GM18909 (cell line): ENCODE data around the gene ZNF638.
"Not testable (repeated sequence)": the region's sequence is repeated elsewhere in the genome, so short reads cannot be mapped to it uniquely, and the experiment has no call there.

Experiments used
- ATAC-seq: cut with Tn5 transposase; IDR thresholded peaks from one replicate; pipeline ENCODE4 v1.9.1; 2021; ENCODE audit warnings: mild to moderate bottlenecking; ENCODE audit not compliant: unreplicated experiment, poor library complexity

Gene ZNF638

DNA sequence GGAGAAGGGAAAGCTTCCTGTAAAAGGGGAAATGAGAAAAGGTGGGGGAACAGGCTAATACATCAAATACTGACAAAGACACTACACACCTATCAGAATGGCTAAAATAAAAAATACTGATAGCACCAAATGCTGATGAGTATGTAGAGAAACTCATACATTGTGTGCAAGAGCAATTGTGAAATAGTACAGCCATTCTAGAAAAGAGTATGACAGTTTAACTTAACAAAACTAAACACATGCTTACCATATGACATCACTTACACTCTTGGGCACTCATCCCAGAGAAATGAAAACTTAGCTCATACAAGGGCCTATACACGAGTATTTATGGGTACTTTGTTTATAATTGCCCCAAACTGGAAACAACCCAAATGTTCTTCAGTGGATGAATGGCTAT is 53.4 kb downstream of the ZNF638 start:
- ATAC-seq: no peak

DNA sequence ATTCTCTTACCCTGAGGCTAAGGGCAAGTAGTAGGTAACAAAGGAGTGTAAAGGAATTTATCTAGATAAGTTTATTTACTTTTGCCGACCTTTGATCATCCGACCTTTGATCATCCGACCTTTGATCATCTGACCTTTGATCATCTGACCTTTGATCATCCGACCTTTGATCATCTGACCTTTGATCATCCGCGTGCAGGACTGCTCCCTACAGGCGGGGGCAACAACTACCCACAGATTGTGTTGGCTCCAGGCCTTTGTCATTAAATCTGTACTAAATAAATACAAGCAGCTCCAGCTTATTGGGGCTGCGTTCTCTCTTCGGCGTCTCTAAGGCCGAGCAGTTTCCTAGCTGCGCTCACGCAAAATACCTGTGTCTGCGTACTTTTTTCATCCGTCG is 56.6 kb downstream of the ZNF638 start:
- ATAC-seq: no peak

DNA sequence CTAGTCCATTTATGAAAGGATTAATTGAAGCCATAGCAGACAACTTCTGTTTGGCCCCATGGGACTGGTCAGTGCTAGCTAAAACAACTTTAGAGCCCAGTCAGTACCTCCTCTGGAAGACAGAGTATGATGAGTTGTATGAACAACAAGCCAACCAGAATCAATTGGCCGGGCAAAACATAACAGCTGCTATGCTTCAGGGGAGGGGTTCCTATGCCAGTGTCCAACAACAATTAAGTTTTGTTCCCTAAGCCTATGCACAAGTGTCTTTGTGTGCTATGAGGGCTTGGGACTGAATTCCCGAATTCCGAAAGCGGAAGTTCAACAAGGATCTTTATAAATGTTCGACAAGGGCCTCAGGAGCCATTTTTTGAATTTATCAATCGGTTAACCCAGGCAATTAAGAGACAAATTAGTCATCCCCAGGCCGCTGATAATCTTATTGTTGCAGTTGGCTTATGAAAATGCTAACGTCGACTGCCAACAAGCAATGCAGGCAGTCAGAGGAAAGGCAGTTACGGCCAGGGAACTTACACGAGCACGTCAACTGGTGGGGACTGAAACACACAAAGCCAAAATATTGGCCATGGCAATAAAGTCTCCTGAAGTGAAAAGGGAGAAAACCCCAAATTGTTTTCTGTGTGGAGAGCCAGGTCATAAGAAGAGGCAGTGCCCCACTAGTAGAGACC is 57.9 kb downstream of the ZNF638 start:
- no peak for ATAC-seq

DNA sequence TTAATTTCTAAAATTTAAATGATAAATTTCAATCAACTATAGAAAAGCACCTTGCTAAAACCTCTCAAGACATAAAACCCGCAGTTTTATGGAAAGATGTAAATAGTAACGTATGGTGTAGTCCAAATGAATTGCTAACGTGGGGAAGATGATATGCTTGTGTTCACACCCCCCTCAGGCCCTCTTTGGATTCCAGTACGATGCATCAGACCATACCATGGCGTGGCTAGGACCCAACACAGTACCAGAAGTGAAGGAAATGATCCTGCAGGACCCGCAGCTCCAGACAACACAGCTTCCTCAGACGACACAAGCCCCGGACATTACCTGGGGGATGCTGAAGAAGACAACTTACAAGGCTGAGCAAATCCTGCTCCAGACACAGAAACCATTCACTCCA is 61.6 kb downstream of the ZNF638 start:
- ATAC-seq: no peak

DNA sequence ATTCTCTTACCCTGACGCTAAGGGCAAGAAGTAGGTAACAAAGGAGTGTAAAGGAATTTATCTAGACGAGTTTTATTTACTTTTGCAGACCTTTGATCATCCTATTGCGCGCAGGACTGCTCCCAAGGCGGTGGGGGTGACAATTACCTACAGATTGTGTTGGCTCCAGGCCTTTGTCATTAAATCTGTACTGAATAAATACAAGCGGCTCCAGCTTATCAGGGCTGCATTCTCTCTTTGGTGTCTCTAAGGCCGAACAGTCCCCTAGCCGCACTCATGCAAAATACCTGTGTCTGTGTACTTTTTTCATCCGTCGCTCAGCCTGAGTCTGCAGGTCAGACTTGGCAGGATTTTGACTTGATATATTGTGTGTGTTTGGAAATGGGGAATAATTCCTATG is 63.9 kb downstream of the ZNF638 start:
- no peak for ATAC-seq

DNA sequence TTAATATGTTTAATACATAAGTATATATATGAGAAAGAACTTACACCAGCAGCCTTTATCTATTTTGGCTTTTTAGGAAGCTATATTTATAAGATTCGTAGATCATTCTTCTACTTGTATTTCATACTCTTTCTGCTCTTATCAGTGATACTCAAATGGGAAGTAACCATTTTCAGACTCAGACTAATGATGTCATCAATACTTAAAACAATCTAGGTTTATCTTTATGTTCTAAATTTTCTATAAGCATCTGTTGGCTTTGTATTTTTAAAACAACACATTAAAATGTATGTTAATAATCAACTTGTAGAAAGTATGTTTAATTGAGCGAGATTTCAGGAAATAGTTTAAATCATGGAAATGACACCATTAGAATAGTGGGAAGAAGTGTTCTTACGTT is 70.8 kb downstream of the ZNF638 start:
- no peak for ATAC-seq

DNA sequence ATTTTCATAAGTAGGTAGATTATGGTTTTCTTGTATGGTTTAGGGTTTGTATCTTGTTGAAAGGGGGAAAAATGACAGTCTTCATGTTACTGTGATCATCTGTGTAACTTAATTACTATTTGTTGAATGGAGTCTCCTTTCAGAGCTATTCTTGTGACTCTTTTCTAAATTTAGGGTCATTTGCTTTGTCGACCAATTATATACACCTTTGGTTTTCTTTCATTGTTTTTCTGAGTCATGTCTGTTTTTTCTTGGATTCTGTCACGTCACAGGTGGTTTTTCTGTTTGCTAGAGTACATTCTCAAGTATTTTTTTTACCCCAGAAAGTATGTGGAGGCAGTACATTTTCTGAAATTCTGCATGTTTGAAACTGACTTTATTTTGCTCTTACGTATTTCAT is 78.0 kb downstream of the ZNF638 start:
- no peak for ATAC-seq

DNA sequence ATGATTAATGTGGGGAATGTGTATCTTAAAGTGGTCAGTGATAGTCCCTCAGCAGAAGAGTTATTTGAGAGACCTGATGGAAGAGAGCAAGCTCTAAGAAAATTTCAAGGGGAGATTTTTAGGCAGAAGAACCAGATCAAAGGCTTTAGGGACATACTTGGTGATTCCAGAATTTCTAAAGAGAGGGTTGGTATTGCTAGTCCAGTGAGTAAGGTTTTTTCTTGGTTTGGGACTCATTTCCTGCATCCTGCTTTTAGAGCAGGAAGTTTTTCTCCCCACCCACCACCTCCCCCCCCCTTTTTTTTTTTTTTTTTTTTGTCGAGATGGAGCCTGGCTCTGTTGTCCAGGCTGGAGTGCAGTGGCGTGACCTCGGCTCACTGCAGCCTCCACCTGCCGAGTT is 79.1 kb downstream of the ZNF638 start:
- no peak for ATAC-seq

DNA sequence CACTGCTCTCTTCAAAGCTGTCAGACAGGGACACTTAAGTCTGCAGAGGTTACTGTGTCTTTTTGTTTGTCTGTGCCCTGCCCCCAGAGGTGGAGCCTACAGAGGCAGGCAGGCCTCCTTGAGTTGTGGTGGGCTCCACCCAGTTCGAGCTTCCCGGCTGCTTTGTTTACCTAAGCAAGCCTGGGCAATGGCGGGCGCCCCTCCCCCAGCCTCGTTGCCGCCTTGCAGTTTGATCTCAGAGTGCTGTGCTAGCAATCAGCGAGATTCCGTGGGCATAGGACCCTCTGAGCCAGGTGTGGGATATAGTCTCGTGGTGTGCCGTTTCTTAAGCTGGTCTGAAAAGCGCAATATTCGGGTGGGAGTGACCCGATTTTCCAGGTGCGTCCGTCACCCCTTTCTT is 85.3 kb downstream of the ZNF638 start:
- not testable (repeated sequence) for ATAC-seq

DNA sequence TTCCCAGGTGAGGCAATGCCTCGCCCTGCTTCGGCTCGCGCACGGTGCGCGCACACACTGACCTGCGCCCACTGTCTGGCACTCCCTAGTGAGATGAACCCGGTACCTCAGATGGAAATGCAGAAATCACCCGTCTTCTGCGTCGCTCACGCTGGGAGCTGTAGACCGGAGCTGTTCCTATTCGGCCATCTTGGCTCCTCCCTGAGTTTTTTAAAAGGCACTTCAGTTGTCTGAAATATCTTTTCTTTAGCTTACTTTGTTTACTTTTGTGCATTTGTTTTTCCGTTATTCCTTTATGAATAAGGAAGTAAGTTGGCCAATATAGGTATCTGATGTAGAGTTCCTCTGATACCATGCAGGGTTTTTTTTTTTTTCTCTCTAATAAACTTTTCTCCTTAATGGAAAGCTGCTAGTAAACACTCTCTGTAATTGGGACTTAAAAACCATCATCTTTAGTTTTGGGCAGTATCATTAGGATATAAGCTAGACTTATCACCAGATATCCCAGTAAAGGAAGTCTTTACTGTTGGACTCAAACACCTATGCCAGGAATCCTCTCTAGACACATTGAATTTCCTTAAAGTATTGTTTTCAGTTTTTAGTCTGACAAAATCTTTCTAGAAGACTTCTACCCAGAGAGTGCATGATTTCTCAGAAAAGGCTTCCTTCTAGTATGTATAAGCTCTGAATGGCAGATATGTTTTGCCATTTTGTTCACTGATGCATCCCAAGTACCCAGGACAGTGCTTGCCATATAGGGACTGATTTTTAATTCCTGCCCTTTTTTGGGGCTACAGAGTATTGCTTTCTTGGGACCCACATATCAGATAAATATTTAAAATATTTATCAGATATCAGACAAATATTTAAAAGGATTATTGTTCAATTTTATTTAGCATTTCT is 86.0 kb downstream of the ZNF638 start:
- no peak for ATAC-seq

DNA sequence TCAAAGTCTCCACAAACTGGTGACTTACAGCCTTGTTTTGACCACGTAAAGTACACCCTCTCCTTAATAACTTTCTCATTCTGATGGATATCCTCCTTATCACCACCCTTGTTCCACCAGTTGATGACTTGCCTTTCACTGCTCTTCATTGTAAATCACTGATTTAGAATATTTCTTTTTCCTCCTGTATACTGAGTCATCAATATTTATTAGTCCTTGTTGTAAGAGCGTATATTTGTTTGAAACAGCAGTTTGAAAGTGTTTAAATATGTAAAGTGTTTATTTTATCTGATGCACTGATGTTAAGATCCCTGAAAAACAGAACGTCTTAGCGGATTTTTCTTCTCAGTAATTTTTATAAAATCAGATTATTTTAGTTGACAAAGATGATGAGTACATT is 87.6 kb downstream of the ZNF638 start:
- no peak for ATAC-seq

DNA sequence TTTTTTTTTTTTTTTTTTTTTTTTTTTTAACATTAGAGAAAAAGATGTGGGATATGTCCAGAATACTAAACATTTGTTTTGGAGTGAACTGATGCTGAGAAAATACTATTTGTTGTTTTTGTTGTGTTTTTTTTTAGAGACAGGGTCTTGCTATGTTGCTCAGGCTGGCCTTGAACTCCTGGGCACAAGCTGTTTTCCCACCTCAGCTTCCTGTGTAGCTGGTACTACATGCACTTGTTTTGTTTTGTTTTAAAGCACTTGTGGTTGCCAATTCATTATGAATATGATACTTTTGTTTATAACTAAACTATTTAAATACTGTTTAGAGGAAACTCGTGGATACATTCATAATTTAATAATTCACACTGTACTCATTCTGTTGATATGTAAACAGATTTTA is 88.4 kb downstream of the ZNF638 start:
- no peak for ATAC-seq

DNA sequence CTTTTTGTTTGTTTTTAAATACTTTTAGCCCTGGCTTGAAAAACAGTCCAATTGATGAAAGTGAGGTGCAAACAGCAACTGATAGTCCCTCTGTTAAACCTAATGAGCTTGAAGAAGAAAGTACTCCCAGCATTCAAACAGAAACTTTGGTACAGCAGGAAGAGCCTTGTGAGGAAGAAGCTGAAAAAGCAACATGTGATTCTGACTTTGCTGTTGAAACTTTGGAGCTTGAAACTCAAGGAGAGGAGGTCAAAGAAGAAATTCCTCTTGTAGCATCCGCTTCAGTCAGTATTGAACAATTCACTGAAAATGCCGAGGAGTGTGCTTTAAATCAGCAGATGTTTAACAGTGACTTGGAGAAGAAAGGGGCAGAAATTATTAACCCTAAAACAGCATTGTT is 91.2 kb downstream of the ZNF638 start:
- no peak for ATAC-seq

DNA sequence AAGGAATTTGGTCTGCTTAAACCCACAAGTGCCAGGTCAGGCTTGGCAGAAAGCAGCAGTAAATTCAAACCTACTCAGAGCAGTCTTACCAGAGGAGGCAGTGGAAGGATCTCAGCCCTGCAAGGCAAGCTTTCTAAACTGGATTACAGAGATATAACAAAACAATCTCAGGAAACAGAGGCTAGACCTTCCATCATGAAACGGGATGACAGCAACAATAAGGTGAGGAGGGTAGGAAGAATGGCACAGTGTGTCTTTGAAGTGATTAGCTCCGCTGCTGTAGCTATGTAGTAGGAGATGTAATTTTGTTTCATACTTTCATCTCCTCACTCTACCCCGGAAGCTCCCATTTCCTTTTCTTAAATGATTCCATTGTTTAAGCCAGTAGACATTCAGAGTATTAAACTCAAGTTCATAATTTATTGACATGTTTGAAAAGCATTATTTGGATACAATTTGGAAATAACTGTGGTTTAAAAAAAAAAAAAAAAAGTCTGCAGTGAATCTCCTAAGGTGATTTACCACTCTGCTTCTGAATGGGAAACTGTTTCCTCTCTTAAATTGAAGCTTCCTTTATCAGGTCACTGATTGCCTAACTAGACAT is 92.3 kb downstream of the ZNF638 start:
- ATAC-seq: no peak

DNA sequence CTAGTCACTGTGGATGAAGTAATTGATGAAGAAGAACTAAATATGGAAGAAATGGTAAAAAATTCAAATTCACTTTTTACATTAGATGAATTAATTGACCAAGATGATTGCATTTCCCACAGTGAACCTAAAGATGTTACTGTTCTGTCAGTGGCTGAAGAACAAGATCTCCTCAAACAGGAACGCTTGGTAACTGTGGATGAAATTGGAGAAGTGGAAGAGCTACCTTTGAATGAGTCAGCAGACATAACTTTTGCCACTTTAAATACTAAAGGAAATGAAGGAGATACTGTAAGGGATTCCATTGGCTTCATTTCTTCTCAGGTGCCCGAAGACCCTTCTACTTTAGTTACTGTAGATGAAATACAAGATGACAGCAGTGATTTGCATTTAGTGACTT is 95.1 kb downstream of the ZNF638 start:
- ATAC-seq: no peak

DNA sequence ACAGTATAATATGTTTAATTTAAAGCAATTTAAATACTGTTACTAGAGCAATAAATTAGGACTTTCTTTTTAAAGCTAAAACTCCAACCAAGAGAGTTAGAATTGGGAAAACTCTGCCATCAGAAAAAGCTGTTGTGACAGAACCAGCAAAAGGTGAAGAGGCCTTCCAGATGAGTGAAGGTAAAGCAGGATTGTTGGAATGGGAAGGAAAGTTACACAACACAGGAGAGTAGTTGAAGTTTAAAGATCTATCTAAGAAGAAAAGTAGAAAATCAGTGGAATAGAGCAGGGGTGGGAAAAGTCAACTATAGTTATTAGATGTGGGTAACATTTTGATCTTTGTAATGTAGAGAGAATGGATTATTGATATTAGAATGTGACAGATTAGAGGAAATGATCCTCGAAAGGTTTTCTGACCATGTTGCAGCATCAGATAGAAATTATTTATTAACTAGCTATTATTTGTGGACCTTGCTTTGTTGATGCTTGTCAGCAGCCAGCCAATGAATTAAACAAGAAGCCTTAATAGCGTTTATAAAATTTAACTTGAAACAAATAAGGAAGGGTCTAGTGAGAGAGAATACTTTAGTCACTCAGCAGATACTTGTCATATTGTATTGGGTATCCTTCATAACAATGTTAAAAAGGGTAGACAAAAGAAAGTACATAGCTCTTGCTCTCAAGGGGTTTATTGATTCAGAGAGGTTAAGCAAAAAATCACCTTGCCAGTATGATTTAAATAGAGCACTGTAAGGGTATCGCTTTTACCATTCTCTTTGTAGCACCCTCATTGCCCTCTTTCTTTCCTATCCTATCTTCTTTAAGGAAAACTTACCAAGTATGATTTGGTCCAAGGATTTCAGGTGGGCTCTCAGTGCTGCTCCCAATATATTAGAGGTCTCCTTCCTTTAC is 97.1 kb downstream of the ZNF638 start:
- ATAC-seq: no peak

DNA sequence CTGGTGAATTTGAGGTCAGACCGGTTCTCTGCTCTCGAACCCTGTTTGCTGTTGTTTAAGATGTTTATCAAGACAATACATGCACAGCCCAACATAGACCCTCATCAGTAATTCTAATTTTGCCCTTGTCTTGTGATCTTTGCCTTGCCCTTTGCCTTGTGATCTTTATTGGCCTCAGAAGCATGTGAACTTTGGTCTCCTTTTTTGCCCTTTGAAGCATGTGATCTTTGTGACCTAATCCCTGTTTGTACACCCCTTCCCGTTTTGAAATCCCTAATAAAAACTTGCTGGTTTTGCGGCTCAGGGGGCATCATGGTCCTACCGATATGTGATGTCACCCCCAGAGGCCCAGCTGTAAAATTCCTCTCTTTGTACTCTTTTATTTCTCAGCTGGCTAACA is 113.6 kb downstream of the ZNF638 start:
- not testable (repeated sequence) for ATAC-seq

DNA sequence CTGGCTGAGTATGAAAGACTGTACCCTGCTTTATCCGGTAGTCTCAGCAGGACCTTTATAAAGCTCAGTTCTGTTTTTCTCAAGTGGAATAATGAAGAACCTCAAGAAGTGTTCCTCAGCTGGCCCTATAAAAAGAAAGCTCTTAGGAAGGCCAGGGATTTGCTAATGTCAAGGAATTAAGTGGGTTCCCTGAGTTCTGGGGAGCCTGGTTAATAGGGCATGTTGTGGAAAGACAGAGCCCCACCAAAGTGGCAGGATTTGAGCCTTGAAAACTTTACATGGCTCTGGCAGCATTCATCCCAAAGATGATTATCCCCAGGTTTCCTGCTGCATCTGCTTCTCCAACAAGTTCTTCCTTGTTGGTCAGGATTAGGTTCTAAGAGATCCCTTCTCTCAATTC is 114.9 kb downstream of the ZNF638 start:
- ATAC-seq: no peak

DNA sequence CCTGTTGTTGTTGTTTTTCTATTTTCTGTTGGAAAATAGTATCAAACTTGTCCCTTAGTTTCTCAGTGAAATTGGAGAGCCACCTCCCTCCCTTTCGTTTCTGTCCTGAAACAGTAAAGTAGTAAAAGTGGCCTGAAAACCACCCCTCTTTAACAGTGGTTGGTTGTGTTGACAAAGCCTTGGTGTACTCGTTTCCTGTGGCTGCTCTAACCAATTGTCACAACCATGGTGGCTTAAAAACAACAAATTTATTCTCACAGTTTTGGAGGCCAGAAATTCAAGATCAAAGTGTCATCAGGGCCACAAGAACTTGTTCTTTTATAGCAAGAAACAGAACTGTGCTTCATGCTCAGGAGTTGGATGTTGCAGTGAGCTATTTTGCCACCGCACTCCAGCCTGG is 117.8 kb downstream of the ZNF638 start:
- ATAC-seq: no peak

DNA sequence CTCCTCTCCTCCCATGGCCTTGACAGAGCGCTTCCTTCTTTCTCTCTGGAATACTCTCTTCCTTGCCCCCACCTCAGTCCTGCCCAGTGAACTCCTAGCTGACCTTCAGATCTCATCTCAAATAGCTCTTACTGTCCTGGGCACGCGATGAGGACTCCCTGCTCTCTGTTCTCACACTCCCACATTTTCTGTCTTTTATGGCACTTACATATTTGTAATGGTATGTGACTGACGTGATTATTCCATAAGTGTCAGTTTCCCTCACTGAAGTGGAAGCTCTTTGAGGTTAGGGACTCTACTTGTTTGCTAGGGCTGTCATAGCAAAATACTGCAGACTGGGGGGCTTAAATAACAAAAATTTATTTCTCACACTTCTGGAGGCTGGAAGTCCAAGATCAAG is 120.1 kb downstream of the ZNF638 start:
- no peak for ATAC-seq
